ENCODE measurements around the gene LAP3.

DNA sequence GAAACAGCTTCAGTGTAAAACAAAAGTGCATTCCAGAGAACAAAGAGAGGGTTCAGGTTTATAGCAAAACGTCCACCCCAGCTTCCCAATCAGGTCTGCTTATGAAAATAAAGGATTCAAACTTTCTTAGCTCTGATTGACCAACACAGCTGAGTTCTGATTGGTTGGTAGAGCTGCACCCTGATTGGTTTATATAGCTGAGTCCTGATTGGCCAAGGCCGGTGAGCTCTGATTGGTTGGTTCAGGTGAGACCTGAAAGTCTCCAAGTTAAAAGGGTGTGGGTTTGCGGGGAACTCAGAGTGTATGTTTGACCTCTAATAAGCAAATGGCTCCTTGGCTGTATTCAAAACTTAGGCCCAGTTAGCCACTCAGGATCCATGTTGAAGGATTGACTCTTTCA is 41.1 kb upstream of the LAP3 start:
- TF ChIP-seq, protein P1, sequence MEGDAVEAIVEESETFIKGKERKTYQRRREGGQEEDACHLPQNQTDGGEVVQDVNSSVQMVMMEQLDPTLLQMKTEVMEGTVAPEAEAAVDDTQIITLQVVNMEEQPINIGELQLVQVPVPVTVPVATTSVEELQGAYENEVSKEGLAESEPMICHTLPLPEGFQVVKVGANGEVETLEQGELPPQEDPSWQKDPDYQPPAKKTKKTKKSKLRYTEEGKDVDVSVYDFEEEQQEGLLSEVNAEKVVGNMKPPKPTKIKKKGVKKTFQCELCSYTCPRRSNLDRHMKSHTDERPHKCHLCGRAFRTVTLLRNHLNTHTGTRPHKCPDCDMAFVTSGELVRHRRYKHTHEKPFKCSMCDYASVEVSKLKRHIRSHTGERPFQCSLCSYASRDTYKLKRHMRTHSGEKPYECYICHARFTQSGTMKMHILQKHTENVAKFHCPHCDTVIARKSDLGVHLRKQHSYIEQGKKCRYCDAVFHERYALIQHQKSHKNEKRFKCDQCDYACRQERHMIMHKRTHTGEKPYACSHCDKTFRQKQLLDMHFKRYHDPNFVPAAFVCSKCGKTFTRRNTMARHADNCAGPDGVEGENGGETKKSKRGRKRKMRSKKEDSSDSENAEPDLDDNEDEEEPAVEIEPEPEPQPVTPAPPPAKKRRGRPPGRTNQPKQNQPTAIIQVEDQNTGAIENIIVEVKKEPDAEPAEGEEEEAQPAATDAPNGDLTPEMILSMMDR (IDR thresholded peaks at IDR 0.05) = no peak
- TF ChIP-seq POLR2A (IDR thresholded peaks at IDR 0.05) = no peak
